ENCODE measurements around the gene CSGALNACT2.

DNA sequence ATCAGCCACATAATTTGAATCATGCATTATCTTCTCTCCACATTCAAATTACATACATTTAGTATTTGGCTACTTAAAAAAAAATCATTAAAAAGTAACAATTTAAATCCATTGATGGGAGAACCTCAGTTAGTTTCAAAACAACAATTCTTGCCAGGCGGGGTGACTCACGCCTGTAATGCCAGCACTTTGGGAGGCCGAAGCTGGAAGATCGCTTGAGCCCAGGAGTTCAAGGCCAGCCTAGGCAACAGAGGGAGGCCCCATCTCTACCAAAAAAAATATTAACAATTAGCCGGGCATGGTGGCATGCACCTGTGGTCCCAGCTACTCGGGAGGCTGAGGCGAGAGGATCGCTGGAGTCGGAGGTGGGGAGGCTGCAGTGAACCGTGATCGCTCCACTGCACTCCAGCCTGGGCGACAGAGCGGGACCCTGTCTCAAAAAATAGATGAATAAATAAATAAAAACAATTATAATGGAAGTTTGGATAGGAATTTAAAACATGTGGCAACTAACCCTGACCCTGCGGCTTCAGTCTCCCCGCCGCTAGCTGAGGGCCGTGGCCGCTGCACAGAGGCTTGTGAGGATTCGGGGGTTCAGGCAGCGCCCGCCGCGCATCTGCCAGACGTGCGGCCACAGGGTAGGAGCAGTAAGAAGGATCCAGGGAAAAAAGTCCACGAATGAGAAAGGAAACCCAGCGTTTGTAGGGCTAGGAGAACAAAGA lies 1.1 kb upstream of the CSGALNACT2 start:
- TF ChIP-seq, protein P1, sequence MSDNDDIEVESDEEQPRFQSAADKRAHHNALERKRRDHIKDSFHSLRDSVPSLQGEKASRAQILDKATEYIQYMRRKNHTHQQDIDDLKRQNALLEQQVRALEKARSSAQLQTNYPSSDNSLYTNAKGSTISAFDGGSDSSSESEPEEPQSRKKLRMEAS (IDR thresholded peaks at IDR 0.05; ENCODE audit: low read depth, low read length): no peak
- TF ChIP-seq, protein P2, sequence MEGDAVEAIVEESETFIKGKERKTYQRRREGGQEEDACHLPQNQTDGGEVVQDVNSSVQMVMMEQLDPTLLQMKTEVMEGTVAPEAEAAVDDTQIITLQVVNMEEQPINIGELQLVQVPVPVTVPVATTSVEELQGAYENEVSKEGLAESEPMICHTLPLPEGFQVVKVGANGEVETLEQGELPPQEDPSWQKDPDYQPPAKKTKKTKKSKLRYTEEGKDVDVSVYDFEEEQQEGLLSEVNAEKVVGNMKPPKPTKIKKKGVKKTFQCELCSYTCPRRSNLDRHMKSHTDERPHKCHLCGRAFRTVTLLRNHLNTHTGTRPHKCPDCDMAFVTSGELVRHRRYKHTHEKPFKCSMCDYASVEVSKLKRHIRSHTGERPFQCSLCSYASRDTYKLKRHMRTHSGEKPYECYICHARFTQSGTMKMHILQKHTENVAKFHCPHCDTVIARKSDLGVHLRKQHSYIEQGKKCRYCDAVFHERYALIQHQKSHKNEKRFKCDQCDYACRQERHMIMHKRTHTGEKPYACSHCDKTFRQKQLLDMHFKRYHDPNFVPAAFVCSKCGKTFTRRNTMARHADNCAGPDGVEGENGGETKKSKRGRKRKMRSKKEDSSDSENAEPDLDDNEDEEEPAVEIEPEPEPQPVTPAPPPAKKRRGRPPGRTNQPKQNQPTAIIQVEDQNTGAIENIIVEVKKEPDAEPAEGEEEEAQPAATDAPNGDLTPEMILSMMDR (IDR thresholded peaks at IDR 0.05; ENCODE audit: low read depth, low read length): no peak
- TF ChIP-seq POLR2A (IDR thresholded peaks at IDR 0.05; ENCODE audit: extremely low read depth, insufficient read length): no peak
- TF ChIP-seq MYC (IDR thresholded peaks at IDR 0.05; ENCODE audit: low read depth, low read length): no peak

Measured in NB4 (cell line).